ENCODE measurements around the gene HAUS1.

HAUS1 gene

DNA sequence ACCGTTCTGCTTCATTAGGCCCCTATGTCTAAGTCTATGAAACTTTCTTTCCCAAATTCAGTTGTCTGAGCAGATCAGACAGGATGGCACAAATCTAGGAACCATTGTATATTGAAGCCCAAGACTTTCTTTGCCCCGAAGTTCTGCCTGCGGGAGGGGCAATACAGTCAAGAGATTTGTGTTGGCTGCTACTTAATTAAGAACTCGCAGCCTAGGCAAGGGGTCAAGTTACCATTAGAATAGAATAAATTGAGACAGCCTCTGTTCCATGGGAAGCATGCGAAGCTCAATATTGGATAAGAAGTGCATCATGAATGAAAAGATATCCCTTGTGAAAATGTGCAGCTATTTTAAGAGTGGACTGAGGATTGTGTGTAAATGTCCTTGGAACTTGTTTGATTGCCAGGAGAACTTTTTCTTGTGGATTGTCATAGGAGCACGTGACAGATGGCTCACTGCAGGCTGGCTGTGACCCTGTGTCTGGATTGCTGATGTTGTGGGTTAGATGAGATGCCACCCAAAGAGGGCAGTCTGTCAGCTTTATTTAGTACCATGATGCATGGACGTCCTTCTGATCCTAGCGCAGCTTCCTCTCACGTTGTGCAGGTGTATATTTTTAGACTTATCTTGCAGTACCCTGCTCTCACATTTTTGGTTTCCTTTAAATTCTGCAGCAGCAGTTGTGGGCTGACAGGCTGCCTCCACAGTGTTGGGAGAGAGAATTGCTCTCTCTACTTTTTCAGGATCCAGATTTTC is 30.9 kb downstream of the HAUS1 start:
- TF ChIP-seq, protein P1, sequence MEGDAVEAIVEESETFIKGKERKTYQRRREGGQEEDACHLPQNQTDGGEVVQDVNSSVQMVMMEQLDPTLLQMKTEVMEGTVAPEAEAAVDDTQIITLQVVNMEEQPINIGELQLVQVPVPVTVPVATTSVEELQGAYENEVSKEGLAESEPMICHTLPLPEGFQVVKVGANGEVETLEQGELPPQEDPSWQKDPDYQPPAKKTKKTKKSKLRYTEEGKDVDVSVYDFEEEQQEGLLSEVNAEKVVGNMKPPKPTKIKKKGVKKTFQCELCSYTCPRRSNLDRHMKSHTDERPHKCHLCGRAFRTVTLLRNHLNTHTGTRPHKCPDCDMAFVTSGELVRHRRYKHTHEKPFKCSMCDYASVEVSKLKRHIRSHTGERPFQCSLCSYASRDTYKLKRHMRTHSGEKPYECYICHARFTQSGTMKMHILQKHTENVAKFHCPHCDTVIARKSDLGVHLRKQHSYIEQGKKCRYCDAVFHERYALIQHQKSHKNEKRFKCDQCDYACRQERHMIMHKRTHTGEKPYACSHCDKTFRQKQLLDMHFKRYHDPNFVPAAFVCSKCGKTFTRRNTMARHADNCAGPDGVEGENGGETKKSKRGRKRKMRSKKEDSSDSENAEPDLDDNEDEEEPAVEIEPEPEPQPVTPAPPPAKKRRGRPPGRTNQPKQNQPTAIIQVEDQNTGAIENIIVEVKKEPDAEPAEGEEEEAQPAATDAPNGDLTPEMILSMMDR (IDR thresholded peaks at IDR 0.05; ENCODE audit: insufficient read depth, low read depth, low read length, missing control alignments), result no peak

DNA sequence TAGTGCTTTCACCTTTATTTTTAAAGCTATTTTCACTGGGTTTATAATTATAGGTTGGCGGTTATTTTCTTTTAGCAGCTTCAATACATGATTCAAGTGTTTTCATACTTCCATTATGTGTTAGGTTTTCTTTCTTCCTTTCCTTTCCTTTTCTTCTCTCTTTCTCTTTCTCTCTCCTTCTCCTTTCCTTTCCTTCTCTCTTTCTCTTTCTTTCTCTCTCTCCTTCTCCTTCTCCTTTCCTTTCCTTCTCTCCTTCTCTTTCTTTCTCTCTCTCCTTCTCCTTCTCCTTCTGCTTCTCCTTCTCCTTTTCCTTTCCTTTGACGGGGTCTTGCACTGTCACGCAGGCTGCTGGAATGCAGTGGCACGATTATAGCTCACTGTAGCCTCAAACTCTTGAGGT is 36.0 kb downstream of the HAUS1 start:
- no peak overlapping the region for H3K4me3 ChIP-seq (ENCODE audit: low read length)
- no peak for DNase-seq (ENCODE audit: low read depth)
- TF ChIP-seq, protein P1 (IDR thresholded peaks at IDR 0.05; ENCODE audit: insufficient read depth, low read depth, low read length, missing control alignments), result no peak

More for the DNA sequence above, 30.9 kb downstream of the HAUS1 start:
- H3K4me3 ChIP-seq (ENCODE audit: low read length), result no peak overlapping the region
- no peak for DNase-seq (ENCODE audit: low read depth)

DNA sequence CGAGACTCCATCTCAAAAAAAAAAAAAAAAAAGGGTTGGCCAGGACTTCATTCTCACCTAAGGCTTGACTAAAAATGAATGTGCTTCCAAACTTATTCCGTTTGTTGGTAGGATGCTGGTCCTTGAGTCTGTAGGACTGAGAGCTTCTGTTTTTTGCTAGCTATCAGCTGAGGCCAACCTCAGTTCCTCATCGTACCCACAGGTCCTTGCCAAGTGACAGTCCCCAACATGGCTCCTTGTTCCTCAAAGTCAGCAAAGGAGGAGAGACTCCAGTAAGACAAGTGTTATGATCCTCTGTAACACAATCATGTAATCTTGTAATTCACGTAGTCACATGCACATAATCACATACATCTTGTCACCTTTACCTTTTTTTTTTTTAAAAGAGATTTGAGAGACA is 37.0 kb downstream of the HAUS1 start:
- DNase-seq (ENCODE audit: low read depth), result no peak
- no peak overlapping the region for H3K4me3 ChIP-seq (ENCODE audit: low read length)
- TF ChIP-seq, protein P1 (IDR thresholded peaks at IDR 0.05; ENCODE audit: insufficient read depth, low read depth, low read length, missing control alignments), result no peak

DNA sequence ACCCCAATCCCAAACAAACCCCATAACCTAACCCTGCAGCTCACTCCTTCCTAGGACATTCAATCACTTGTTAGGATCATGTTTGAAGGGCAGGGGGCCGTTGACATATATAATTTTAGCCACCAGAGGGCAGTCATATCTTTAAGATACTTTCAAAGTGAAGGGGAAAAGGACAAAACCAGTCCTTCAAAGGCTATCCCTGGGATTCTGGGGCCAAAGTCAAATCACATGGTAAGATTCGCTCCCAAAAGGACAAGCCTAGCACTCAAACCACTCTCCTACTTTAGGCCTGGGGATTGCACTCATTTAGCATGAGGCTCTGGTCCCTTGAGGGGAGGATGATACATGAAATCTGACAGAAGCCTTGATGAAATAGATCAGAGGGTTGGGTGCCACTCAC is 44.6 kb downstream of the HAUS1 start:
- no peak overlapping the region for H3K4me3 ChIP-seq (ENCODE audit: low read length)
- TF ChIP-seq, protein P1 (IDR thresholded peaks at IDR 0.05; ENCODE audit: insufficient read depth, low read depth, low read length, missing control alignments), result peak; percentile 65
- DNase-seq (ENCODE audit: low read depth), result peak; percentile 66

DNA sequence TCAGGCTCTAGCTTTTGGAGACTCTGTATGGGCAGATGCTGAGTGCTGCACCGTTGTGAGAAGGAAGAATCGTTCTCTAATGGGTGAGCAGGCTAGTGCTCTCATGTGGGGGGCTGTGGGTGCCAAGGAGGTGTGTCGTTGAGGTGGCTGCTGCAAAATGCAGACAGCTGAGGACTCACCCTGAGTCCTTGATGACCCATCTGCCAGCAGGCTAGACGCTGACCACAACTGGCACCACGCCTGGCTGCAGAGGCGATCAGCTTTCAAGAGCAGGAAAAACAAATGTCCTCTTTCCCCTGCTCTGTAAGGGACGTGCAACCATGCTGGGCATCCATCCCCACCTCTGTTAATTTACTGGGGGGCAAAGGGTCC is 48.2 kb downstream of the HAUS1 start:
- TF ChIP-seq, protein P1 (IDR thresholded peaks at IDR 0.05; ENCODE audit: insufficient read depth, low read depth, low read length, missing control alignments), result no peak
- DNase-seq (ENCODE audit: low read depth), result peak; percentile 52
- H3K4me3 ChIP-seq (ENCODE audit: low read length), result no peak overlapping the region

DNA sequence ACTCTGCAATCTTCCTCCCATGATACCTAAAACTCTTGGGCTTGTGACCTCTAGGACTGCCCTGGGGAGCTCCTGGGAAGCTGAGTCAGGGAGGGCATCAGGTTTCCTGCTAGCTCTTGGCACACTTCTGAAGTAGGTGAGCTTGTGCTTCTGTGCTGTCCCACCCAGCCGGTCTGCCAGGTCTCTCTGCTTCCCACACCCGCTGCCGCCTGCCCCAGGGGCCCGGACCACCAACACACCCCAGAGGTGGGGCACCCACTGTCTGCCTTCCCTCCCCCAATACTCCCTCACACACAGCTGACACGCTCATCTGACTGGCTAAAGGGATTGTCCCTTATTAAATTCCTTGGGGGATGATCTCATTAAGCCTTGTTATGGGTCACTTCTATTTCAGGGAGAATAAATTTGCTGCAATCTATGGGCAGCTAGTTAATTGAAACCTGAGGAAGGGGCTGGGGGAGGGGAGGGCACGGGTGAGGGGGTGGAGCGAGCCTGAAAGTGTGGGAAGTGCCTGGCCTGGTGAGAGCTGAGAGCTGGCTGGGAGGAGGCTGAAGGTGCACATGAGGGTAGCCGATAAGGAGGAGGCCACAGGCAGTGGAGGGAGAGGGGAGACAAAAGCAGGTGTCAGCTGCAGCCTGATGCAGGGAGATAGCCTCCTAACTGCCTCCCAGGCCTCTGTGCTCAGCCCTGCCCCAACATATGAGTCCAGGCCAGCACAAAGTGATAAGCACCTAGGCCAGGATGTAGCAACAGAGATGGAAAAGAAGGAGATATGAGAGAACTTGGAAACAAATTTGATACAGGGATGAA is 48.8 kb downstream of the HAUS1 start:
- TF ChIP-seq, protein P1 (IDR thresholded peaks at IDR 0.05; ENCODE audit: insufficient read depth, low read depth, low read length, missing control alignments), result no peak
- H3K4me3 ChIP-seq (ENCODE audit: low read length), result no peak overlapping the region
- DNase-seq (ENCODE audit: low read depth), result peak; percentile 86

Data from epithelial cell of esophagus (primary cell).